Fibroblast of skin of left biceps (primary cell): ENCODE measurements around the gene CIPC.

ENCODE experiments used
- DNase-seq, 2 experiments: peaks; one replicate each; pipeline ENCODE4 v3.0.0-alpha.2; 2013; ENCODE audit warnings: low read depth in 2 of 2

The CIPC gene

GRCh38 chr14:77125823-77126325 lies 27.8 kb downstream of the CIPC start:
- no peak for DNase-seq

GRCh38 chr14:77126461-77126990 lies 28.5 kb downstream of the CIPC start:
- no peak for DNase-seq

GRCh38 chr14:77128414-77128891 lies 30.4 kb downstream of the CIPC start:
- no peak for DNase-seq

GRCh38 chr14:77130386-77130785 lies 32.3 kb downstream of the CIPC start:
- DNase-seq: no peak

- no peak for DNase-seq
These were observed 33.1 kb downstream of the CIPC start for GRCh38 chr14:77131206-77131605.

- DNase-seq: no peak
These were observed 33.9 kb downstream of the CIPC start for GRCh38 chr14:77131871-77132486.

GRCh38 chr14:77133720-77134338 lies 35.8 kb downstream of the CIPC start:
- peak; percentile 11 to 13 for DNase-seq

GRCh38 chr14:77139022-77139421 lies 41.0 kb downstream of the CIPC start:
- no peak for DNase-seq

- no peak for DNase-seq
These were observed 41.7 kb downstream of the CIPC start for GRCh38 chr14:77139540-77140358.

GRCh38 chr14:77140359-77141213 lies 42.5 kb downstream of the CIPC start:
- no peak for DNase-seq

GRCh38 chr14:77141214-77142004 lies 43.4 kb downstream of the CIPC start, which contains the start of gene ZDHHC22:
ZDHHC22 (minus strand) TSS chr14:77141791; CDS start chr14:77139738, 2,053 bp downstream.
- DNase-seq: no peak

- DNase-seq: no peak
These were observed 44.1 kb downstream of the CIPC start for GRCh38 chr14:77142005-77142800.

- DNase-seq: no peak
These were observed 45.0 kb downstream of the CIPC start for GRCh38 chr14:77143071-77143470.

- DNase-seq: no peak
These were observed 46.5 kb downstream of the CIPC start for GRCh38 chr14:77144412-77145115.

- DNase-seq: no peak
These were observed 48.1 kb downstream of the CIPC start for GRCh38 chr14:77145975-77146740.

- DNase-seq: no peak
These were observed 50.6 kb downstream of the CIPC start for GRCh38 chr14:77148510-77149231.

GRCh38 chr14:77151245-77151644 lies 53.2 kb downstream of the CIPC start:
- no peak for DNase-seq
